Right lobe of liver (tissue), 4 donors: Measurements from ENCODE around the gene CEP192.

Experiments used
- CTCF ChIP-seq, 4 donors: fragments of 200-600 bp in 3 of 4; fragments of 450-650 bp in 1 of 4; IDR thresholded peaks; one replicate each; pipeline versions ENCODE4 v1.5.1 to v1.8.0; 2016 to 2022; ENCODE audit warnings: antibody characterized with exemption in 4 of 4, mild to moderate bottlenecking in 2 of 4
- POLR2A ChIP-seq: fragments of 450-650 bp; IDR thresholded peaks from one replicate; pipeline ENCODE4 v1.6.1; 2017; ENCODE audit warnings: antibody characterized with exemption, mild to moderate bottlenecking
- donor health status: DM: no; HTN: no; CAD: no.
- donor health status: DM: no; HTN: no; CAD: no.
- donor health status: DM: no; HTN: yes; CAD: no.

- TF ChIP-seq CTCF (IDR thresholded peaks at IDR 0.05) (no peak), POLR2A (no peak)
Measured at GRCh38 chr18:13108330-13108729, 117.2 kb downstream of the CEP192 start.
